CD14-positive monocyte (primary cell): ENCODE results near the gene CRACDL. TPM values are rescaled to one million over a fixed set of nuclear protein-coding genes. Genes with fewer than 3 reads are reported as not detected.
A peak's percentile ranks its signal among the peaks of the same experiment; 100 is the strongest.

ENCODE experiments used
- DNase-seq, 3 donors: peaks; one replicate each; pipeline ENCODE4 v3.0.0-alpha.2; 2011 to 2022
- H2AFZ ChIP-seq: 2 replicates; pipeline ENCODE4 v1.6.0; 2012; ENCODE audit warnings: mild to moderate bottlenecking, low read depth, low read length, inconsistent platforms; ENCODE audit not compliant: insufficient read depth, poor library complexity, severe bottlenecking
- H3K27ac ChIP-seq, 2 donors: 1 replicate in 1 of 2; 2 replicates in 1 of 2; pipeline ENCODE4 v1.5.1; 2012 to 2013; ENCODE audit warnings: low read length in 2 of 2, control low read depth in 1 of 2, inconsistent platforms in 1 of 2, low read depth in 1 of 2, mild to moderate bottlenecking in 1 of 2
- H3K27me3 ChIP-seq, 2 donors: one replicate each; pipeline versions ENCODE4 v1.6.0 to v1.6.1; 2011 to 2013; ENCODE audit warnings: low read length in 2 of 2; ENCODE audit not compliant: control insufficient read depth in 2 of 2, insufficient read depth in 2 of 2
- H3K36me3 ChIP-seq, 2 donors: replicated peaks in 1 of 2; 1 replicate in 1 of 2; 2 replicates in 1 of 2; pipeline versions ENCODE4 v1.5.1 to v1.6.1; 2012 to 2013; ENCODE audit warnings: low read length in 2 of 2, control low read depth in 1 of 2, inconsistent platforms in 1 of 2, mild to moderate bottlenecking in 1 of 2; ENCODE audit not compliant: insufficient read depth in 2 of 2, control insufficient read depth in 1 of 2
- H3K4me1 ChIP-seq, 2 donors: 1 replicate in 1 of 2; 2 replicates in 1 of 2; pipeline versions ENCODE4 v1.5.1 to v1.6.1; 2012 to 2013; ENCODE audit warnings: low read length in 2 of 2, control low read depth in 1 of 2, inconsistent platforms in 1 of 2, mild to moderate bottlenecking in 1 of 2, moderate library complexity in 1 of 2; ENCODE audit not compliant: insufficient read depth in 2 of 2, control insufficient read depth in 1 of 2
- H3K4me2 ChIP-seq: replicated peaks from 2 replicates; pipeline ENCODE3; 2012; ENCODE audit warnings: low read length, moderate library complexity, mild to moderate bottlenecking; ENCODE audit not compliant: poor library complexity, severe bottlenecking; ENCODE audit errors: extremely low read depth
- H3K4me3 ChIP-seq, 3 experiments: fragments of 200-600 bp in 1 of 3; sonication (generic) in 1 of 3; replicated peaks in 1 of 3; 1 replicate in 2 of 3; 2 replicates in 1 of 3; pipeline ENCODE4 v1.5.1; 2011 to 2013; ENCODE audit warnings: low read length in 3 of 3, mild to moderate bottlenecking in 3 of 3, control low read depth in 2 of 3, low read depth in 2 of 3, inconsistent platforms in 1 of 3, moderate library complexity in 1 of 3
- H3K79me2 ChIP-seq: 2 replicates; pipeline ENCODE4 v1.6.0; 2012; ENCODE audit warnings: mild to moderate bottlenecking, control low read depth, inconsistent platforms, low read length, moderate library complexity; ENCODE audit not compliant: insufficient read depth
- H3K9ac ChIP-seq: 2 replicates; pipeline ENCODE4 v1.6.0; 2017; ENCODE audit warnings: low read length, mild to moderate bottlenecking; ENCODE audit not compliant: insufficient read depth, poor library complexity, severe bottlenecking
- H3K9me3 ChIP-seq, 2 donors: replicated peaks in 1 of 2; 1 replicate in 1 of 2; 2 replicates in 1 of 2; pipeline versions ENCODE4 v1.5.1 to v1.6.1; 2012 to 2013; ENCODE audit warnings: low read length in 2 of 2, control low read depth in 1 of 2; ENCODE audit not compliant: control insufficient read depth in 1 of 2, insufficient read depth in 1 of 2
- H4K20me1 ChIP-seq: 2 replicates; pipeline ENCODE4 v1.6.0; 2012; ENCODE audit warnings: mild to moderate bottlenecking, low read length, control low read depth, moderate library complexity; ENCODE audit not compliant: insufficient read depth
- H3K27ac Mint-ChIP-seq, 7 donors: one replicate each; pipeline ENCODE4 v1.8.0; 2020; ENCODE audit warnings: mild to moderate bottlenecking in 7 of 7, mixed read lengths in 7 of 7, moderate library complexity in 6 of 7, inconsistent platforms in 2 of 7
- H3K27me3 Mint-ChIP-seq, 3 donors: one replicate each; pipeline ENCODE4 v1.8.0; 2021 to 2022; ENCODE audit warnings: low read depth in 3 of 3, mild to moderate bottlenecking in 3 of 3, mixed read lengths in 3 of 3, moderate library complexity in 3 of 3, inconsistent platforms in 1 of 3
- H3K36me3 Mint-ChIP-seq, 2 donors: one replicate each; pipeline ENCODE4 v1.8.0; 2020; ENCODE audit warnings: mixed read lengths in 2 of 2, inconsistent platforms in 1 of 2, mild to moderate bottlenecking in 1 of 2
- H3K4me1 Mint-ChIP-seq: one replicate; pipeline ENCODE4 v1.8.0; 2020; ENCODE audit warnings: mild to moderate bottlenecking, mixed read lengths
- H3K4me3 Mint-ChIP-seq, 2 donors: one replicate each; pipeline ENCODE4 v1.8.0; 2020; ENCODE audit warnings: mild to moderate bottlenecking in 2 of 2, mixed read lengths in 2 of 2, moderate library complexity in 1 of 2
- H3K9me3 Mint-ChIP-seq, 7 donors: one replicate each; pipeline ENCODE4 v1.8.0; 2020 to 2022; ENCODE audit warnings: mixed read lengths in 7 of 7, mild to moderate bottlenecking in 6 of 7, moderate library complexity in 6 of 7, inconsistent platforms in 2 of 7
- CTCF ChIP-seq: fragments of 200-600 bp; IDR thresholded peaks from one replicate; pipeline ENCODE4 v1.8.0; 2022; ENCODE audit warnings: antibody characterized with exemption, mild to moderate bottlenecking
- WGBS: methylation state at CpG from one replicate; pipeline ENCODE4 v1.1.5; 2013; ENCODE audit warnings: missing lambda C conversion rate; ENCODE audit not compliant: insufficient coverage; 5-methylcytosine and 5-hydroxymethylcytosine counted together
- intact Hi-C, 2 donors: fragments of 100-400 bp; cut with micrococcal nuclease; formaldehyde crosslinking; loops; one replicate each; pipeline versions ENCODE4 v1.15.0 to v1.15.1; 2023
- polyA plus RNA-seq, 3 donors: library from polyadenylated mRNA; depleted of rRNA in 1 of 3; unstranded in 2 of 3; stranded (reverse) in 1 of 3; fragments of 300-500 nt in 2 of 3; fragments of >200 nt in 1 of 3; fragmentation: Illumina TruSeq in 2 of 3; gene quantifications; 1 replicate in 2 of 3; 2 replicates in 1 of 3; pipeline ENCODE4 v1.2.3, GENCODE V29; 2012 to 2021

CRACDL gene
- polyA plus RNA-seq, 3 donors: 0.12 to 0.35 (median 0.28) TPM

GRCh38 chr2:98773907-98774306 lies 162.1 kb downstream of the CRACDL start:
- Histone ChIP-seq H3K79me2 (no peaks in the 10 kb centered on the region), H3K9me3 (no peaks in the 10 kb centered on the region), H4K20me1 (no peaks in the 10 kb centered on the region), H3K27me3 (no peaks in the 10 kb centered on the region), H3K4me3 (no peak overlapping the region), H3K4me1 (peaks cover 33 to 38% of the 10 kb centered on the region in 2 donors), H3K36me3 (no peaks in the 10 kb centered on the region), H3K27ac (no peak overlapping the region), H3K4me2 (no peak overlapping the region), H2AFZ (no peak overlapping the region), H3K9ac (no peak overlapping the region)
- WGBS: no CpG with 5 or more reads among the region's 4 CpGs
- no peak for DNase-seq
- TF ChIP-seq CTCF: no peak
- H3K36me3 Mint-ChIP-seq: no peaks in the 10 kb centered on the region
- peaks cover 45% of the 10 kb centered on the region for H3K4me1 Mint-ChIP-seq
- no peak overlapping the region for H3K4me3 Mint-ChIP-seq
- peaks cover 1 to 5% (median 4%) of the 10 kb centered on the region in 3 donors for H3K27me3 Mint-ChIP-seq
- peak overlapping the region in 1 of 7 donors; percentile 27 for H3K27ac Mint-ChIP-seq
- H3K9me3 Mint-ChIP-seq: peaks cover 0 to 3% (median 0%) of the 10 kb centered on the region in 7 donors
- intact Hi-C loops: loop anchor here in 1 of 2 donors (5.0 kb wide), 1 partner anchor 37 kb away; no protein-coding TSS in a partner anchor

DNA sequence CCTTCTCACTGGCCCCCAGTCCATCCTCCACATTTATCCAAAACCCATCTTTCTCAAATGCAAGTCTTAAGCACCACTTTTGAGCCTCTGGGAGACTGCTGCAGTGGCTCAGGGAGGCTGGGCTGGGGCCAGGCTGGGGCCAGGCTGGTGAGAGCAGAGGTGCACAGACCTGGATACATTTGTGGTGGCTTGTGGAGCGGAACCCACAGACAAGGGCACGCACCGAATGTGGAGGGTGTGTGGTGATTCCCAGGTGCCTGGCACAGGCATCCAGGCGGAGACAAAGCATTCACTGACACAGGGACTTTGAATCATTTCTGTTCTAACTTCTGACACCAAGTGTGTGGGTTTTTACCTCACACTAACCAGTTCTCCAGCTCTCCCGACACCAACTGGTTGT lies 162.9 kb downstream of the CRACDL start:
- peaks cover 53% of the 10 kb centered on the region for H3K4me1 Mint-ChIP-seq
- 92% methylated on average over 5 of the region's 5 CpGs for WGBS
- no peak for DNase-seq
- Histone ChIP-seq H3K4me2 (no peak overlapping the region), H3K9ac (no peak overlapping the region), H3K79me2 (no peaks in the 10 kb centered on the region), H2AFZ (peak overlapping the region; percentile 39), H3K4me3 (no peak overlapping the region), H3K9me3 (no peaks in the 10 kb centered on the region), H3K27ac (no peak overlapping the region), H3K27me3 (no peaks in the 10 kb centered on the region), H3K4me1 (peaks cover 40 to 46% of the 10 kb centered on the region in 2 donors), H4K20me1 (no peaks in the 10 kb centered on the region), H3K36me3 (no peaks in the 10 kb centered on the region)
- H3K36me3 Mint-ChIP-seq: no peaks in the 10 kb centered on the region
- no peaks in the 10 kb centered on the region for H3K9me3 Mint-ChIP-seq
- TF ChIP-seq CTCF: no peak
- H3K4me3 Mint-ChIP-seq: no peak overlapping the region
- peaks cover 1 to 5% (median 4%) of the 10 kb centered on the region in 3 donors for H3K27me3 Mint-ChIP-seq
- peak overlapping the region in 3 of 7 donors; percentile 3 to 89 (median 84) for H3K27ac Mint-ChIP-seq
- intact Hi-C loops: loop anchor here in 1 of 2 donors (5.0 kb wide), 1 partner anchor 36 kb away; no protein-coding TSS in a partner anchor
